Spinal cord (tissue), 10 donors: ENCODE results near the gene KRTAP10-7. TPM values are rescaled to one million over a fixed set of nuclear protein-coding genes. Genes with fewer than 3 reads are reported as not detected.
"Not testable (repeated sequence)": the region's sequence is repeated elsewhere in the genome, so short reads cannot be mapped to it uniquely, and the experiment has no call there.

Source experiments
- DNase-seq, 6 donors: peaks; one replicate each; pipeline versions ENCODE4 v3.0.0 to v3.0.0-alpha.2; 2013 to 2015; ENCODE audit warnings: low spot score in 6 of 6, low read depth in 4 of 6
- H3K27ac ChIP-seq: one replicate; pipeline ENCODE4 v1.5.1; 2013; ENCODE audit warnings: low read depth, low read length, control low read depth
- H3K27me3 ChIP-seq: one replicate; pipeline ENCODE4 v1.6.1; 2013; ENCODE audit warnings: low read length; ENCODE audit not compliant: control insufficient read depth, insufficient read depth
- H3K36me3 ChIP-seq: one replicate; pipeline ENCODE4 v1.6.1; 2013; ENCODE audit warnings: low read length; ENCODE audit not compliant: control insufficient read depth, insufficient read depth
- H3K4me1 ChIP-seq: one replicate; pipeline ENCODE4 v1.6.1; 2013; ENCODE audit warnings: low read length; ENCODE audit not compliant: control insufficient read depth, insufficient read depth
- H3K4me3 ChIP-seq: one replicate; pipeline ENCODE4 v1.5.1; 2013; ENCODE audit warnings: low read depth, low read length, control low read depth
- H3K9me3 ChIP-seq: one replicate; pipeline ENCODE4 v1.6.1; 2013; ENCODE audit warnings: low read length; ENCODE audit not compliant: control insufficient read depth, insufficient read depth
- WGBS: methylation state at CpG from one replicate; pipeline ENCODE4 v1.1.5; 2013; ENCODE audit warnings: missing lambda C conversion rate; ENCODE audit not compliant: insufficient coverage; 5-methylcytosine and 5-hydroxymethylcytosine counted together
- polyA plus RNA-seq, 2 donors: library from polyadenylated mRNA; unstranded; fragments of 120-200 nt; gene quantifications; one replicate each; pipeline ENCODE4 v1.2.1, GENCODE V29; 2013; ENCODE audit not compliant: insufficient read length in 2 of 2
- total RNA-seq, 2 donors: library from RNA; depleted of rRNA in 1 of 2; stranded (reverse); fragments of 120-200 nt in 1 of 2; fragments of >200 nt in 1 of 2; gene quantifications; one replicate each; pipeline versions ENCODE4 v1.2.3 to v1.2.4, GENCODE V29; 2013 to 2014
- donor health status: healthy.

Gene KRTAP10-7
- total and polyA plus RNA-seq, 4 donors: not detected

- no peak overlapping the region for H3K27ac ChIP-seq
- DNase-seq: peak in 1 of 6 donors; percentile 17
Observed at GRCh38 chr21:44579833-44580144, 20.6 kb upstream of the KRTAP10-7 start.

GRCh38 chr21:44580231-44580821, 20.1 kb upstream of the KRTAP10-7 start, which contains the start of gene KRTAP10-5:
Gene KRTAP10-5 (minus strand): TSS chr21:44580604. CDS start chr21:44580578, 26 bp downstream.
- H3K9me3 ChIP-seq, H3K27ac ChIP-seq, H3K4me3 ChIP-seq, H3K4me1 ChIP-seq, H3K27me3 ChIP-seq, H3K36me3 ChIP-seq, DNase-seq: not testable (repeated sequence)
- WGBS: 24% methylated on average over 19 of the region's 19 CpGs

More at GRCh38 chr21:44579833-44580144, 20.6 kb upstream of the KRTAP10-7 start:
- 55% methylated on average over 7 of the region's 7 CpGs for WGBS
- Histone ChIP-seq H3K4me1 (peaks cover 3% of the 10 kb centered on the region), H3K27me3 (no peaks in the 10 kb centered on the region), H3K9me3 (peaks cover 4% of the 10 kb centered on the region), H3K36me3 (no peaks in the 10 kb centered on the region), H3K4me3 (no peak overlapping the region)

GRCh38 chr21:44581158-44581557, 19.2 kb upstream of the KRTAP10-7 start:
- Histone ChIP-seq H3K4me1 (no peaks in the 10 kb centered on the region), H3K36me3 (no peaks in the 10 kb centered on the region), H3K27ac (no peak overlapping the region), H3K4me3 (no peak overlapping the region), H3K27me3 (peaks cover 7% of the 10 kb centered on the region), H3K9me3 (peaks cover 4% of the 10 kb centered on the region)
- WGBS: 100% methylated on average over 1 of the region's 3 CpGs
- no peak for DNase-seq

GRCh38 chr21:44582055-44582454, 18.3 kb upstream of the KRTAP10-7 start:
- DNase-seq: no peak
- H3K9me3 ChIP-seq: peaks cover 3% of the 10 kb centered on the region
- 83% methylated on average over 12 of the region's 15 CpGs for whole genome bisulfite sequencing
- H3K36me3 ChIP-seq: no peaks in the 10 kb centered on the region
- no peaks in the 10 kb centered on the region for H3K4me1 ChIP-seq
- H3K4me3 ChIP-seq: no peak overlapping the region
- H3K27me3 ChIP-seq: peaks cover 7% of the 10 kb centered on the region
- no peak overlapping the region for H3K27ac ChIP-seq

- no peak overlapping the region for H3K27ac ChIP-seq
- peak in 5 of 6 donors; percentile 9 to 79 (median 20) for DNase-seq
Observed at GRCh38 chr21:44583089-44583799, 17.2 kb upstream of the KRTAP10-7 start.

GRCh38 chr21:44583800-44584147, 16.6 kb upstream of the KRTAP10-7 start:
- Histone ChIP-seq H3K4me3 (no peak overlapping the region), H3K27ac (no peak overlapping the region), H3K36me3 (no peaks in the 10 kb centered on the region), H3K27me3 (peaks cover 7% of the 10 kb centered on the region), H3K4me1 (no peaks in the 10 kb centered on the region), H3K9me3 (no peaks in the 10 kb centered on the region)
- WGBS: 87% methylated on average over 3 of the region's 6 CpGs
- no peak for DNase-seq

More at GRCh38 chr21:44583089-44583799, 17.2 kb upstream of the KRTAP10-7 start:
- H3K27me3 ChIP-seq: peaks cover 7% of the 10 kb centered on the region
- no peak overlapping the region for H3K4me3 ChIP-seq
- H3K9me3 ChIP-seq: no peaks in the 10 kb centered on the region
- no peaks in the 10 kb centered on the region for H3K4me1 ChIP-seq
- no peaks in the 10 kb centered on the region for H3K36me3 ChIP-seq
- 0% methylated on average over 3 of the region's 11 CpGs for WGBS

GRCh38 chr21:44585892-44586291, 14.5 kb upstream of the KRTAP10-7 start:
- Histone ChIP-seq H3K4me1 (no peaks in the 10 kb centered on the region), H3K27me3 (peaks cover 7% of the 10 kb centered on the region), H3K9me3 (no peaks in the 10 kb centered on the region), H3K36me3 (no peaks in the 10 kb centered on the region), H3K27ac (no peak overlapping the region), H3K4me3 (no peak overlapping the region)
- DNase-seq: no peak
- whole genome bisulfite sequencing: 85% methylated on average over 3 of the region's 3 CpGs

GRCh38 chr21:44589094-44589493, 11.3 kb upstream of the KRTAP10-7 start:
- 100% methylated on average over 2 of the region's 2 CpGs for WGBS
- no peaks in the 10 kb centered on the region for H3K9me3 ChIP-seq
- no peak overlapping the region for H3K27ac ChIP-seq
- no peak overlapping the region for H3K4me3 ChIP-seq
- H3K27me3 ChIP-seq: peaks cover 7% of the 10 kb centered on the region
- no peaks in the 10 kb centered on the region for H3K36me3 ChIP-seq
- peaks cover 6% of the 10 kb centered on the region for H3K4me1 ChIP-seq
- DNase-seq: no peak

- DNase-seq: no peak
- 82% methylated on average over 23 of the region's 24 CpGs for WGBS
- H3K9me3 ChIP-seq: no peaks in the 10 kb centered on the region
- peaks cover 7% of the 10 kb centered on the region for H3K27me3 ChIP-seq
- H3K4me3 ChIP-seq: no peak overlapping the region
- no peak overlapping the region for H3K27ac ChIP-seq
- H3K4me1 ChIP-seq: peaks cover 6% of the 10 kb centered on the region
- H3K36me3 ChIP-seq: no peaks in the 10 kb centered on the region
Observed at GRCh38 chr21:44589586-44590305, 10.7 kb upstream of the KRTAP10-7 start.
